Measurements from ENCODE around the gene ARCN1.
"Not testable (repeated sequence)": the region's sequence is repeated elsewhere in the genome, so short reads cannot be mapped to it uniquely, and the experiment has no call there.

The ARCN1 gene

GRCh38 chr11:118606844-118607228, 34.6 kb downstream of the ARCN1 start:
- DNase-seq, result no peak

DNA sequence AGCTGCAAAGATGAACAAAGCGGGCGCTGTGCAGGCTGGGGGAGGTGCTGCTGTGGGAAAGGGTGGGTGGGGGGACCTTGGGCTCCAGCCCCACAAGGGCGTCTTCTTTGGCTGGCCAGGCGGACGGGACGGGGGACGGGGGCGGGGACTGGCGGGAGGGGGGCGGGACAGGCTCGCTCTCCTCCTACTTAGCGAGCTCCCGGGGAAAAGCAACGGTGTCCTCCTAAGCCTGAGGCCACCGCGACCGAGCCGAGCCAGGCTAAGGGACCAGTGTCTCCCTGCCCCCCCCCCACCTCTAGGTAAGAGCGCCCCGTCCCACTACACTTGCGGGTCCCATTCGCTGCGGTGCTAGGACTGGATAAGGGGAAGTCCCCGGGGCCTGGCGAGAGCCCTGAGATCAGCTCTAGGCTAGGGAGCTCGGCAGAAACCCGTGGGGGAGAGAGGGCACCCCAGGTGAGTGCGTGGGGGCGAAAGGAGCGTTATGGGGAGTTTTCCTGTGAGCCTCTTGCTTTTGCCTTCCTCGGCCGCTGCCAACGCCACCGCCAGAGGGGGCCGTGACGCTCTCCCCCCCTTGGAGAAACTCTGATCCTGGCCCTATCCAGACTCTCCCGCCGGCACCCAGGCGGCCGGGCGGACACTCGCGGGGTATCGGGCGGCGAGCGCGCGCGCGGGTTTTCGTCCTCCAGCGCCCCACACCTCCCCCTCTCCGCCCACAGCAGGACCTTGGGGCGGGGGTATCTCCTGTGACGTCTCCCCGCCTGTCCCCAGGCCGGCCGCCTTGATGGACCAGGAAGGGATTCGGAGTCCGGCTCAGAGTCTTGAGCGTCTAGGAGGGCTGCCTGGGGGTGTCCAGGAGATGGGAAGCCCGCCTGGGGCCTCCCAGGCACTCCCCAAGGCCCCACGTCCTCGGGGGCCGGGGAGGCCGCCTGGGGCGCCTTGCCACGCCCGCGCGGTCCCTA, 35.5 kb downstream of the ARCN1 start, which contains the start of gene PHLDB1:
PHLDB1 (plus strand) TSS at position 215 of the 959 bp plus-strand sequence. CDS start 6,222 bp downstream, outside the sequence.
- DNase-seq, result peak; percentile 25

GRCh38 chr11:118608360-118609227, 36.4 kb downstream of the ARCN1 start:
- peak; percentile 63 for DNase-seq

DNA sequence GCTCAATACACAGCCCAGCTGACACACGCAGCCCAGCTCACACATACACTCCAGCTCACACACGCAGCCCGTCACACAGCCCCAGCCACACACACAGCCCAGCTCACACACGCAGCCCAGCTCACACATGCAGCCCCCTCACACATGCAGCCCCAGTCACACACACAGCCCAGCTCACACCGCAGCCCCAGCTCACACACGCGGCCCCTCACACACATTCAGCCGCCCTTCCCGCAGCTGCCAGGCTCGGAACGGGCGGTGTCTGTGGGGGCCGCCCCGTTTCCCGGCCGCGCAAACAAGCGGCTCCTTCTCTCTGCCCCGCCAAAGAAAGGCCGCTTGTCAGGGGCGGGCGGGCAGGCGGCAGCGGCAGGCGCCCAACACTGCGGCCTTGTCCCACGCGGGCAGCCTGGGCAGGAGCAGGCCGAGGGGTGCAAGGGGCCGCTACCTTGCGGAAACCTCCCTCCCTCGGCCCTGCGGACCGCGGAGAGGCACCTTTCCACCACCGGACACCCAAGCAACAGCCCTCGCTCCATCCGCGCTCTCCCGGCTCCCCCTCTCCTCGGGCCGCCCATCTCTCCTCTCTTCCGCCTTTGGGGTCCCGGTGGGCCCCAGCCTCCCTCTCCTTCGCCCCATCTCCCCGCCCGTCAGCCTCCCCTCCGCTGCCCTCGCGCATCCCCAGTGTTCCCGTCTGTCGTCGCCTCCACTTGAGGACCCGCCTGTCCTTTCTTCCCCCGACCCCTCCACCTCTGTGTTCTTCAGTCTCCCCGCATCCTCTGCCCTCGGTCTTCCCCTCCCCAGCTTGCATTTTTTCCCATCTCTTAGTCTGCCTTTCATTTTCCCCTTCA, 37.4 kb downstream of the ARCN1 start:
- no peak for DNase-seq

DNA sequence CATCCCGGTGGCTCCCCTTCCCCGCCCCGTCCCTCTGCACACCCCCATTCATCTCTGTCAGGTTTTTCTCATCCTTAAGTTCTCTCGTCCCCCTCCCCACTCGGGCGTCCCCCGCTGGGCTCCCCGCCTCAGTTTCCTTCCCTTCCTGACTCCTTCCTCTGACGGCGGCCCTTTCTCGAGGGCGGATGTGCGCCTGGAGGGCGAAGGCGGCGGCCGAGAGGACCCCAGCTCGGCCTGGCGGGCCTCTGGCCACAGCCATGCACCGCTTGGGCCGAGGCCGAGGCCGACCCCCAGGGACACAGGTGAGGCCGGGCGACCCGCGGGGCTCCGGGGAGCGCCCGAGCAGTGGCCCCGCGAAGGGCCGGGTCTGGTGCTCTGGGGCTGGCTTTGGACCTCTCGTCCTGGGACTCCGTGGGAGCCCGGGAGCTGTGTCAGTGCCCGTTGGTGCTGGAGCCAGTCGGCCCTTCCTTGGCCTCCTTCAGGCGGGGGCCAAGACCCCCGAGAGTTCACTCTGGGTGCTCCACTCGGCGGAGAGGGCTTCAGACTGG, 38.1 kb downstream of the ARCN1 start:
- DNase-seq, result no peak

DNA sequence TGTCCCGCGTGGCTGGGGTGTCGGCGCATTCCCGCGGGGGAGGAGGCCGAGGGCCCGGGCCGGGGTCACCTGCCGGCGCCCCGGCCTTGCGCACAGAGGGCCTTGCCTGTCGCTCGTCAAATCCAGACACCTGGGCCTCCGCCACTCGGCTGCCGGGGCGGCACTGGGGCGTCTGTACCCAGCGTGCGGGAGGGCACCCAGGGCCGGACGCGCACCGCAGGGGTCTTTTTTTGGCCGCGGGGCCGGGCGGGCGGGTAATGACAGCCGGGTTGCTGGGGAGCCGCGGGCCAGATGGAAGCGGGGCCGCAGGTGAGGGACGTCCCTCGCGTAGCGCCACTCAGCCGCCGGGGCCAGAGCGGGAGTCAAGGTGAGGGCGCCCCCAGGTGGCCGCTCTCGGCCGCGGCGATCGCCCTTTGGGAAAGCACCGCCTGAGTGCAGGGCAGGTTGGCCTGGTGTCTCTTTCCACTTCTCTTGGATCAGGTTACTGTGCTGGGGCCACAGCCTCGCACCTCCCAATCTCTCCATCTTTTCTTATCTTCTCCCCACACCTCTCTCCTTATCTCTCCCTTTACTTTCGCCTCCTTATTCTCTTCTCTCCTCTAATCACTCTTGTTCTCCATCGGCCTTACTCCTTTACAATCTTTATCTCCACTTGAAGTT, 38.7 kb downstream of the ARCN1 start:
- DNase-seq, result peak; percentile 80

GRCh38 chr11:118611433-118611795, 39.2 kb downstream of the ARCN1 start:
- not testable (repeated sequence) for DNase-seq

DNA sequence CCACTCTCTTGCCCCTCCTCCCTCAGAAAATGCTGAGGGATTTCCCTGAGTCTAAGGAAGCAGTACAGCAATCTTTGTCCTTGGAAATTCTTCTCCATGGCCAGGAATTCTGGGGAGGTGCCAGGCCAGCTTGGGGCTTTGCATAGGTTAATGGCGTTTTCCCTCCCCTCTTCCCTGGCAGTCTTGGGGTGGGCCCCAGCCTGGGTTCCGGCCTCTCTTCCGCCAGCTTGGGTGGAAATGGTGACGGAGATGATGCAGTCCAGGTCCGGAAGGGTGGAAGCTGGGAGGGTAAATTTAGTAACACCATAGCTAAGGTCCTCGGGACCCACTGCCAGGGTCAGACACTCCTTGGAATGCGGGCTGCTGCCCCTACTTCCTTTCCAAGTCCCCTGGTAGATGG, 40.2 kb downstream of the ARCN1 start:
- DNase-seq, result no peak

GRCh38 chr11:118614511-118614910, 42.3 kb downstream of the ARCN1 start:
- DNase-seq, result no peak

DNA sequence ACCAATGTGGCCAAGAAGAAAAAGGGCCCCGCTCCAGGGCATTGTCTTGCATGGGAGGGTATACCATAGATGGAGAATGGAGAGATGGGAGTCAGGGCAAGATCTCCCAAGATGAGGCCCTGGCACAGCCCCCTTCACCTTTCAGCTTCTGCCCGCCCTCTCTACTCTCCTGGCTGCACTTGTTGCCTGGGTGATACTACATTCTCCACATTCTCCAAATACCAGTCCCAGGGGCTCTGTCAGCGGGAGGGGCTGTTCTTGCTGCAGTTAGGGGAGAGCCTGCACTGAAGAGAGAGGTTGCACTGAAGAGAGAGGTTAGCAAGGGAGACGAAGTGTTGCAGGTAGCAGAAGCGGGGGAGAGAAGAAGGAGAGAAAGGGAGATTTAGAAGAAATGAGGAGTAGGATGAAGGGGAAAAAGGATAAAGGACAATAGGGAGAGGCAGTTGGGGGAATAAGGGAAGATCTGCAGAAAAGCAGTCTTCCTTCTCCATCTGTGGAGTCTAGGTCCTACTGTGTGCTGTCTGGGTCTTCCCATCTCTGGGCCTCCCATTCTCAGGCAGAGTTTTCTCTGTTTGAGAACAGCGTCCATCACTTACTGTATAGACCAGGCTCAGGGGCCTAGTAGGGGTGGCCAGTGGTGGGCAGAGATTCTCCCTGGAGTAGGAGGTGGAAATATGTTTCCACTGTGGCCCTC, 43.2 kb downstream of the ARCN1 start:
- no peak for DNase-seq

GRCh38 chr11:118615976-118616371, 43.8 kb downstream of the ARCN1 start:
- DNase-seq, result no peak

GRCh38 chr11:118618115-118618990, 46.1 kb downstream of the ARCN1 start:
- no peak for DNase-seq

DNA sequence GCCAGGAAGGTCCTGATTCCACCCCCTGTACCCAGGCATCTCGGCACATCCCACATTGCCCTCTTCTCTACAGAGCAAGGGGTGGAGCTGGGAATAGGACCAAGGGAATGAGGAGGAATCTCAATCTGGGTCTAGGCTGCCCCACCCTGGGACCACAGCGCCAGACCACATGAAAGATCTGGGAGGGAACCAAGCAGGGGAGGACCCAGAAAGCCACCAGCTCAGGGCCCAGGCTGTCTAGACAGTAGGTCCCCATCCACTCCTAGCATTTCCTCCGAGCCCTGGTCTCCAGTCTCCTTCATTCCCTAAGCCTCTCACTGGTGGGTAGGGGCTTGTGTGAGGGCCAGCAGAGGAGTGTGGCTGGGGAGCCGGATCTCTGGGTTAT, 46.8 kb downstream of the ARCN1 start:
- DNase-seq, result no peak

- no peak for DNase-seq
These were observed 47.4 kb downstream of the ARCN1 start for GRCh38 chr11:118619444-118620197.

GRCh38 chr11:118620529-118621070, 48.4 kb downstream of the ARCN1 start:
- no peak for DNase-seq

DNA sequence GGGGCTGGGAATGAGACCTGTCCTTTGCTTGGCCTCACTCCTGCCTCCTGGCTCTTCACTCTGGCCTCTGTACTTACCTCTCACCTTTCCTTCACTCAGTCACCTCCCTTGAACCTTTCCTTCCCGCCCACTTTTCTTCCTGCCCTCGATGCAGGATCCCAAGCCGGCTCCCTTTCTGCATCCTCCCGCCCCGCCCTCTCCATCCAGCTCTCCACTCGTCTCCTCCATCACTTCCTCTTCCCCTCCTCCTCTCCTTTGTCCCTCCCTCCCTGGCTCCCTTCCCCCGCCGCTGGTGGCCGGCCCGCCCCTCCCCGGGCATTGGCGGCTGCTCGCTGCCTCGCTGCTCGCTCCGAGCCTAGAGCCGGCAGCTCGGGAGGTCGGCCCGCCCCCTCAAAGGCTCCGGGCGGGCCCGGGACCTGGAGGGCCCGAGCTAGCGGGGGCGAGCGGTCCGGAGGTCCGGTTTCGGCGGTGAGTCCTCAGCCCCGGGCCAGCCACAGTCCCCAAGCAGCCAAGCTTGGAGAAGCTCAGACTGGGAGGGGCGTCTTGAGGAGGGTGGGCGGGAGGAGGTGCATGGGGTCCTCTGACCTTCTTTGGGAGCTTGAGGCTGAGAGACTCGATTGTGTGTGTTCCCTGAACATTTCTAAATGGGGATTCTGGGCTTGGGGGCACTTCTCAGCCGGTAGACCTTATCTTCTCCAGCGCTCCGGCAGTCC, 49.0 kb downstream of the ARCN1 start:
- no peak for DNase-seq

DNA sequence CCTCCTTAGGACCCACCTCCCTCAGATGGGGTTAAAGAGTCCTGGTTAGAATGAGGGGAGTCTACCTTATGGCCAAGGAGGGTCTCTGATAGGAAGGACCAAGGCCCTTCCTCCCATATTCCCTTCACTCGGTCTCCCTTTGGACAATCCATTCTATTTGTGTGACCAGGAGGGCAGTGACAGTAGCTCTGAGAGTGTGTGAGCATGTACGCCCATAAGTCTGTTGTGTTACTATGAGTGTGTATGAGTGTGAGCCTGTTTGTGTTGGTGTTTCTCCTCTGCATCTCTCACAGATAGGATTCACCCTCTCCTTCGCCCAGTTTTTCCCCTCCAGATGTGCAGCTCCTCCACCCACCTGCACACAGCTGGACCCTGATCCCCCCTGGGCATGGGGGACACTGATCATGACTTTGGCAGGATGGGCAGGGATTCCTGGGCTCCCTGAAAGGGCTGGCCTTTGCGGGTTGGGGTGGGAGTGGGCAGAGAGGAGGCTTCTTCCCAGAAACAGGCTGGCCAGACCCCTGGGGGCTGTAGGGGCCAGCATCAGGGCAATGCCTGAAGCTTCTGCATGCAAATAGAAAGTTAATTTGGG, 49.7 kb downstream of the ARCN1 start:
- no peak for DNase-seq

All from activated CD4-positive, alpha-beta T cell treated with anti-CD3 and anti-CD28 coated beads, Interleukin-2, amount 50 U/mL, for 16 hours (primary cell).